Measurements from ENCODE around the gene SOS2. TPM values are rescaled to one million over a fixed set of nuclear protein-coding genes. Genes with fewer than 3 reads are reported as not detected.

SOS2 gene
- total RNA-seq, 1 experiment from 2014 or later: 84.1 TPM

GRCh38 chr14:50127802-50128201 lies 103.6 kb downstream of the SOS2 start:
- H3K4me3 ChIP-seq (ENCODE audit: low read length): no peak overlapping the region
- no peaks in the 10 kb centered on the region for H3K9me2 ChIP-seq (replicated peaks; ENCODE audit: insufficient read depth, low read length)
- DNase-seq: no peak
- H3K4me2 ChIP-seq (ENCODE audit: low read depth, low read length, poor library complexity, severe bottlenecking): no peak overlapping the region
- H2AFZ ChIP-seq (ENCODE audit: low read length): no peak overlapping the region
- no peaks in the 10 kb centered on the region for H4K20me1 ChIP-seq (ENCODE audit: insufficient read depth, low read depth, low read length)
- H3K4me1 ChIP-seq (ENCODE audit: low read length): no peaks in the 10 kb centered on the region
- H3K9ac ChIP-seq (ENCODE audit: low read length): no peak overlapping the region
- H3K27ac ChIP-seq (ENCODE audit: low read length): no peak overlapping the region
- H3K79me2 ChIP-seq (ENCODE audit: low read length): 0 out of 2 replicates have a peak, but pooled peaks cover 5% of the 10 kb centered on the region
- H3K36me3 ChIP-seq (ENCODE audit: insufficient read depth, low read length): peaks cover 28% of the 10 kb centered on the region; the same call in 1 of the 2 replicates
- H3K27me3 ChIP-seq (ENCODE audit: low read length): no peaks in the 10 kb centered on the region
- H3K9me3 ChIP-seq (ENCODE audit: low read length): no peaks in the 10 kb centered on the region

GRCh38 chr14:50123062-50123461 lies 108.3 kb downstream of the SOS2 start:
- H3K36me3 ChIP-seq (ENCODE audit: insufficient read depth, low read length): peaks cover 4% of the 10 kb centered on the region; the same call in 1 of the 2 replicates
- no peak overlapping the region for H3K4me2 ChIP-seq (ENCODE audit: low read depth, low read length, poor library complexity, severe bottlenecking)
- H3K9me2 ChIP-seq (replicated peaks; ENCODE audit: insufficient read depth, low read length): no peaks in the 10 kb centered on the region
- H3K9ac ChIP-seq (ENCODE audit: low read length): no peak overlapping the region
- no peaks in the 10 kb centered on the region for H3K27me3 ChIP-seq (ENCODE audit: low read length)
- H3K4me1 ChIP-seq (ENCODE audit: low read length): no peaks in the 10 kb centered on the region
- H3K79me2 ChIP-seq (ENCODE audit: low read length): no peaks in the 10 kb centered on the region
- no peaks in the 10 kb centered on the region for H3K9me3 ChIP-seq (ENCODE audit: low read length)
- no peak overlapping the region for H3K27ac ChIP-seq (ENCODE audit: low read length)
- H2AFZ ChIP-seq (ENCODE audit: low read length): no peak overlapping the region
- no peak for DNase-seq
- H3K4me3 ChIP-seq (ENCODE audit: low read length): no peak overlapping the region
- no peaks in the 10 kb centered on the region for H4K20me1 ChIP-seq (ENCODE audit: insufficient read depth, low read depth, low read length)

GRCh38 chr14:50122291-50122690 lies 109.1 kb downstream of the SOS2 start:
- no peak for DNase-seq
- H3K9me3 ChIP-seq (ENCODE audit: low read length): no peaks in the 10 kb centered on the region
- H3K27me3 ChIP-seq (ENCODE audit: low read length): no peaks in the 10 kb centered on the region

GRCh38 chr14:50121486-50121885 lies 109.9 kb downstream of the SOS2 start:
- no peak for DNase-seq
- Histone ChIP-seq H2AFZ (ENCODE audit: low read length) (no peak overlapping the region), H3K9ac (ENCODE audit: low read length) (no peak overlapping the region), H3K4me3 (ENCODE audit: low read length) (no peak overlapping the region), H3K9me3 (ENCODE audit: low read length) (no peaks in the 10 kb centered on the region), H4K20me1 (ENCODE audit: insufficient read depth, low read depth, low read length) (no peaks in the 10 kb centered on the region), H3K79me2 (ENCODE audit: low read length) (no peaks in the 10 kb centered on the region), H3K27ac (ENCODE audit: low read length) (no peak overlapping the region), H3K9me2 (replicated peaks; ENCODE audit: insufficient read depth, low read length) (no peaks in the 10 kb centered on the region), H3K36me3 (ENCODE audit: insufficient read depth, low read length) (peaks cover 4% of the 10 kb centered on the region; the same call in 1 of the 2 replicates), H3K4me2 (ENCODE audit: low read depth, low read length, poor library complexity, severe bottlenecking) (no peak overlapping the region), H3K27me3 (ENCODE audit: low read length) (no peaks in the 10 kb centered on the region), H3K4me1 (ENCODE audit: low read length) (peaks cover 7% of the 10 kb centered on the region)

More at GRCh38 chr14:50122291-50122690, 109.1 kb downstream of the SOS2 start:
- no peak overlapping the region for H3K4me2 ChIP-seq (ENCODE audit: low read depth, low read length, poor library complexity, severe bottlenecking)
- no peaks in the 10 kb centered on the region for H3K9me2 ChIP-seq (replicated peaks; ENCODE audit: insufficient read depth, low read length)
- no peak overlapping the region for H2AFZ ChIP-seq (ENCODE audit: low read length)
- H3K79me2 ChIP-seq (ENCODE audit: low read length): no peaks in the 10 kb centered on the region
- H3K4me1 ChIP-seq (ENCODE audit: low read length): no peaks in the 10 kb centered on the region; the same call in 1 of the 2 replicates
- no peaks in the 10 kb centered on the region for H4K20me1 ChIP-seq (ENCODE audit: insufficient read depth, low read depth, low read length)
- H3K36me3 ChIP-seq (ENCODE audit: insufficient read depth, low read length): peaks cover 4% of the 10 kb centered on the region; the same call in 1 of the 2 replicates
- no peak overlapping the region for H3K4me3 ChIP-seq (ENCODE audit: low read length)
- H3K27ac ChIP-seq (ENCODE audit: low read length): no peak overlapping the region
- no peak overlapping the region for H3K9ac ChIP-seq (ENCODE audit: low read length)

- no peaks in the 10 kb centered on the region for H4K20me1 ChIP-seq (ENCODE audit: insufficient read depth, low read depth, low read length)
- no peak overlapping the region for H3K4me2 ChIP-seq (ENCODE audit: low read depth, low read length, poor library complexity, severe bottlenecking)
- peaks cover 34% of the 10 kb centered on the region for H3K79me2 ChIP-seq (ENCODE audit: low read length)
- H3K4me1 ChIP-seq (ENCODE audit: low read length): peaks cover 26% of the 10 kb centered on the region
- no peak overlapping the region for H3K4me3 ChIP-seq (ENCODE audit: low read length)
- H3K9ac ChIP-seq (ENCODE audit: low read length): no peak overlapping the region
- H3K9me3 ChIP-seq (ENCODE audit: low read length): no peaks in the 10 kb centered on the region
- H2AFZ ChIP-seq (ENCODE audit: low read length): no peak overlapping the region
- no peaks in the 10 kb centered on the region for H3K9me2 ChIP-seq (replicated peaks; ENCODE audit: insufficient read depth, low read length)
- DNase-seq: no peak
- H3K27ac ChIP-seq (ENCODE audit: low read length): peak overlapping the region; percentile 79; the same call in 1 of the 2 replicates
- H3K36me3 ChIP-seq (ENCODE audit: insufficient read depth, low read length): peaks cover 25% of the 10 kb centered on the region
- H3K27me3 ChIP-seq (ENCODE audit: low read length): no peaks in the 10 kb centered on the region
Observed at GRCh38 chr14:50117456-50117855, 113.9 kb downstream of the SOS2 start.

GRCh38 chr14:50116966-50117365 lies 114.4 kb downstream of the SOS2 start:
- Histone ChIP-seq H3K9ac (ENCODE audit: low read length) (peak overlapping the region; percentile 87), H3K27ac (ENCODE audit: low read length) (peak overlapping the region; percentile 79), H3K4me3 (ENCODE audit: low read length) (peak overlapping the region; percentile 82), H3K4me1 (ENCODE audit: low read length) (peaks cover 26% of the 10 kb centered on the region), H2AFZ (ENCODE audit: low read length) (0 out of 2 replicates have a peak overlapping the region, but pooled peaks have one; percentile 6), H3K27me3 (ENCODE audit: low read length) (no peaks in the 10 kb centered on the region), H4K20me1 (ENCODE audit: insufficient read depth, low read depth, low read length) (no peaks in the 10 kb centered on the region), H3K79me2 (ENCODE audit: low read length) (peaks cover 37% of the 10 kb centered on the region), H3K9me3 (ENCODE audit: low read length) (no peaks in the 10 kb centered on the region), H3K4me2 (ENCODE audit: low read depth, low read length, poor library complexity, severe bottlenecking) (peak overlapping the region; percentile 79), H3K36me3 (ENCODE audit: insufficient read depth, low read length) (peaks cover 30% of the 10 kb centered on the region), H3K9me2 (replicated peaks; ENCODE audit: insufficient read depth, low read length) (no peaks in the 10 kb centered on the region)
- DNase-seq: no peak

- Histone ChIP-seq H3K4me1 (ENCODE audit: low read length) (peaks cover 26% of the 10 kb centered on the region), H3K27ac (ENCODE audit: low read length) (peak within 1 kb of the TSS; percentile 79), H3K9me2 (replicated peaks; ENCODE audit: insufficient read depth, low read length) (no peaks in the 10 kb centered on the region), H3K9me3 (ENCODE audit: low read length) (no peaks in the 10 kb centered on the region), H3K36me3 (ENCODE audit: insufficient read depth, low read length) (peaks cover 36% of the 10 kb centered on the region), H3K27me3 (ENCODE audit: low read length) (no peaks in the 10 kb centered on the region), H3K4me3 (ENCODE audit: low read length) (peak within 1 kb of the TSS; percentile 82), H3K79me2 (ENCODE audit: low read length) (peaks cover 37% of the 10 kb centered on the region), H2AFZ (ENCODE audit: low read length) (0 out of 2 replicates have a peak within 1 kb of the TSS, but pooled peaks have one; percentile 6), H3K4me2 (ENCODE audit: low read depth, low read length, poor library complexity, severe bottlenecking) (peak within 1 kb of the TSS; percentile 79), H3K9ac (ENCODE audit: low read length) (peak within 1 kb of the TSS; percentile 87), H4K20me1 (ENCODE audit: insufficient read depth, low read depth, low read length) (no peaks in the 10 kb centered on the region)
- DNase-seq: peak; percentile 100
Observed at GRCh38 chr14:50116181-50116956, 115.0 kb downstream of the SOS2 start, which contains the start of gene VCPKMT. VCPKMT (minus strand) TSS chr14:50116572; CDS start chr14:50116552, 20 bp downstream.

GRCh38 chr14:50113381-50114035 lies 117.9 kb downstream of the SOS2 start:
- Histone ChIP-seq H3K4me1 (ENCODE audit: low read length) (peaks cover 28% of the 10 kb centered on the region), H2AFZ (ENCODE audit: low read length) (no peak overlapping the region), H3K79me2 (ENCODE audit: low read length) (peaks cover 42% of the 10 kb centered on the region), H3K9me2 (replicated peaks; ENCODE audit: insufficient read depth, low read length) (no peaks in the 10 kb centered on the region), H3K27me3 (ENCODE audit: low read length) (no peaks in the 10 kb centered on the region), H4K20me1 (ENCODE audit: insufficient read depth, low read depth, low read length) (no peaks in the 10 kb centered on the region), H3K36me3 (ENCODE audit: insufficient read depth, low read length) (peaks cover 62% of the 10 kb centered on the region), H3K9me3 (ENCODE audit: low read length) (no peaks in the 10 kb centered on the region), H3K4me2 (ENCODE audit: low read depth, low read length, poor library complexity, severe bottlenecking) (peak overlapping the region; percentile 79), H3K4me3 (ENCODE audit: low read length) (no peak overlapping the region), H3K27ac (ENCODE audit: low read length) (0 out of 2 replicates have a peak overlapping the region, but pooled peaks have one; percentile 2), H3K9ac (ENCODE audit: low read length) (no peak overlapping the region; the same call in 1 of the 2 replicates)
- DNase-seq: peak; percentile 56
